MM.1S (cell line): ENCODE data around the gene PALM2AKAP2.

ENCODE experiments used
- DNase-seq: peaks from one replicate; pipeline ENCODE4 v3.0.0-alpha.2; 2015
- H2AFZ ChIP-seq: fragments of 300-600 bp; sonication (generic); 2 replicates; pipeline ENCODE4 v1.6.0; 2016; ENCODE audit warnings: antibody characterized with exemption, low read length
- H3F3A ChIP-seq: fragments of 300-600 bp; sonication (generic); 2 replicates; pipeline ENCODE4 v1.6.1; 2016; ENCODE audit warnings: mild to moderate bottlenecking, antibody characterized with exemption, low read length, moderate library complexity, mixed read lengths; ENCODE audit not compliant: insufficient read depth
- H3K27ac ChIP-seq: fragments of 300-600 bp; sonication (generic); 2 replicates; pipeline ENCODE4 v1.5.1; 2016; ENCODE audit warnings: mild to moderate bottlenecking, low read length
- H3K27me3 ChIP-seq: fragments of 300-600 bp; sonication (generic); replicated peaks from 2 replicates; pipeline ENCODE4 v1.6.0; 2016; ENCODE audit warnings: low read length; ENCODE audit not compliant: insufficient read depth
- H3K36me3 ChIP-seq: fragments of 300-600 bp; sonication (generic); replicated peaks from 2 replicates; pipeline ENCODE4 v1.6.1; 2016; ENCODE audit warnings: mild to moderate bottlenecking, low read length, mixed read lengths; ENCODE audit not compliant: insufficient read depth
- H3K4me1 ChIP-seq: fragments of 300-600 bp; sonication (generic); 2 replicates; pipeline ENCODE4 v1.6.1; 2016; ENCODE audit warnings: low read length, mixed read lengths
- H3K4me2 ChIP-seq: fragments of 300-600 bp; sonication (generic); 2 replicates; pipeline ENCODE4 v1.6.0; 2016; ENCODE audit warnings: low read depth, low read length
- H3K4me3 ChIP-seq: fragments of 300-600 bp; sonication (generic); 2 replicates; pipeline ENCODE4 v1.5.1; 2016; ENCODE audit warnings: low read length, mixed read lengths
- H3K79me2 ChIP-seq: fragments of 300-600 bp; sonication (generic); 2 replicates; pipeline ENCODE4 v1.6.1; 2016; ENCODE audit warnings: mixed run types, low read length, mixed read lengths
- H3K9ac ChIP-seq: fragments of 300-600 bp; sonication (generic); 2 replicates; pipeline ENCODE4 v1.6.1; 2016; ENCODE audit warnings: low read length, mixed read lengths
- H3K9me2 ChIP-seq: fragments of 300-600 bp; sonication (generic); replicated peaks from 2 replicates; pipeline ENCODE4 v1.6.1; 2016; ENCODE audit warnings: mild to moderate bottlenecking, low read length, mixed read lengths; ENCODE audit not compliant: insufficient read depth
- H3K9me3 ChIP-seq: fragments of 300-600 bp; sonication (generic); replicated peaks from 2 replicates; pipeline ENCODE4 v1.6.1; 2016; ENCODE audit warnings: mild to moderate bottlenecking, low read length, mixed read lengths; ENCODE audit not compliant: insufficient read depth
- H4K20me1 ChIP-seq: fragments of 300-600 bp; sonication (generic); 2 replicates; pipeline ENCODE4 v1.6.1; 2016; ENCODE audit warnings: mild to moderate bottlenecking, low read length, moderate library complexity, mixed read lengths; ENCODE audit not compliant: insufficient read depth
- EZH2 ChIP-seq: fragments of 300-600 bp; sonication (generic); optimal IDR thresholded peaks from 2 replicates; pipeline ENCODE3; 2017; ENCODE audit warnings: low read depth, mild to moderate bottlenecking, antibody characterized with exemption, low read length, mixed read lengths
- EZH2phosphoT487 ChIP-seq: fragments of 300-600 bp; sonication (generic); IDR thresholded peaks from 2 replicates; pipeline ENCODE4 v1.6.1; 2018; ENCODE audit warnings: antibody characterized with exemption, low read length
- TF ChIP-seq, protein P1 (sequence below): fragments of 300-600 bp; sonication (generic); IDR thresholded peaks from 2 replicates; pipeline ENCODE4 v1.5.1; 2016; ENCODE audit warnings: antibody characterized with exemption, low read length, mixed read lengths

Gene PALM2AKAP2

DNA sequence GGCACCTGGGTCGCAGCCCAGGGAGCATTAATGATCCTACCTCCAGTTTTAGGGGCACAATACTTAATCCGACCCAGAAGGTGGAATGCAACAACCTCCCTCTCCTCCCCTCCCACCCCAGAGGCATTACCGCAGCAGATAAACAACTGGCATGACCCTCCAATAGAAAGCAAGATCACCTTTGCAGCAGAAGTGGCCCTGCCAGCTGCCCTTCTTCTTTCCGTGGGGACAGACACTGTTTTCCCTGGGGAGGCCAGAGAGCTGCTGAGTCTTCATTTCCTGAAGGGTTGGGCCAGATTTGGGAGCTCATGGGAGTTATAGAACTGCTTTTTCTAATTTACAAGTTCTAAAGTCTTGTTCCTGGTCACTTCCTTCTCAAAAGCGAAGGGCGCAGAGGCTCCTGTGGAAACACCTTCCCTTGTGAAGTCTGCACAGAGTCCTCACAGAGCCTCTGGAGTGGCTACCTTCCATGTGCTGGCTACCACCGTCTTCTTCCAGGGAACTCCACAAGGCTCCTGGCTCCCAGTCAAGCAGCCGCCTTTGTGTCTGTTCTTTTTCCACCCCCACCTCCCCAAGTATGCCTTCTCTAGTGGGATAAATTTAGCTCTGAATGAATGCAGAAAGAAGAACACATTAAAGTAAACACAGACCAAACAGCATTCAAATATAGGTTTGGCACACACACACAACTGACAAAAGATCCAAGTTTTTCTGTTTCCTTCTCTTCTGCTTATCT is 8.0 kb upstream of the PALM2AKAP2 start:
- Histone ChIP-seq H3K27ac (no peak overlapping the region), H3K36me3 (no peaks in the 10 kb centered on the region), H3K9me2 (no peaks in the 10 kb centered on the region), H4K20me1 (no peaks in the 10 kb centered on the region), H3K4me2 (no peak overlapping the region), H2AFZ (no peak overlapping the region), H3K9me3 (no peaks in the 10 kb centered on the region), H3K9ac (no peak overlapping the region), H3K4me1 (no peaks in the 10 kb centered on the region), H3K79me2 (no peaks in the 10 kb centered on the region), H3F3A (no peaks in the 10 kb centered on the region), H3K4me3 (no peak overlapping the region), H3K27me3 (no peaks in the 10 kb centered on the region)
- no peak for DNase-seq
- TF ChIP-seq EZH2phosphoT487 (no peak), EZH2 (no peak)
- TF ChIP-seq, protein P1, sequence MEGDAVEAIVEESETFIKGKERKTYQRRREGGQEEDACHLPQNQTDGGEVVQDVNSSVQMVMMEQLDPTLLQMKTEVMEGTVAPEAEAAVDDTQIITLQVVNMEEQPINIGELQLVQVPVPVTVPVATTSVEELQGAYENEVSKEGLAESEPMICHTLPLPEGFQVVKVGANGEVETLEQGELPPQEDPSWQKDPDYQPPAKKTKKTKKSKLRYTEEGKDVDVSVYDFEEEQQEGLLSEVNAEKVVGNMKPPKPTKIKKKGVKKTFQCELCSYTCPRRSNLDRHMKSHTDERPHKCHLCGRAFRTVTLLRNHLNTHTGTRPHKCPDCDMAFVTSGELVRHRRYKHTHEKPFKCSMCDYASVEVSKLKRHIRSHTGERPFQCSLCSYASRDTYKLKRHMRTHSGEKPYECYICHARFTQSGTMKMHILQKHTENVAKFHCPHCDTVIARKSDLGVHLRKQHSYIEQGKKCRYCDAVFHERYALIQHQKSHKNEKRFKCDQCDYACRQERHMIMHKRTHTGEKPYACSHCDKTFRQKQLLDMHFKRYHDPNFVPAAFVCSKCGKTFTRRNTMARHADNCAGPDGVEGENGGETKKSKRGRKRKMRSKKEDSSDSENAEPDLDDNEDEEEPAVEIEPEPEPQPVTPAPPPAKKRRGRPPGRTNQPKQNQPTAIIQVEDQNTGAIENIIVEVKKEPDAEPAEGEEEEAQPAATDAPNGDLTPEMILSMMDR: no peak

DNA sequence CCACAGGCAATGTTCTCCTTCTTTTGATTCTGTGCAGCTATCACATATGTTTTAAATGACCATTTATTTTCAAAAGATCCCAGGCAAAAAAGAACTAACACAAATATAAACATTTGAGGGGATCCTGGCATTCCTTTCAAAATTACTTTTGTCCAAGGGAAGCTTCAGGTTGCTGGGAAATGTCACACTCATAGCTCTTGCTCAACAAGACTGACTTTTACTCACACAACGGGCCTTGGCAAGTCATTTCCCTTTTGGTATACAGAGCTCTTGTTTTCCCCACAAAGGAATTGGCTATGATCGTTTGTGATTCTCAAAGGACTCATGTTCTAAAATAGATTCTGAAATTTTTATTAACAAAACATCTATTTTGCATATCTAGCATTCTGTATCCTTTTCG is 4.5 kb upstream of the PALM2AKAP2 start:
- Histone ChIP-seq H3K4me2 (no peak overlapping the region), H4K20me1 (no peaks in the 10 kb centered on the region), H3F3A (no peaks in the 10 kb centered on the region), H3K27ac (no peak overlapping the region), H3K9me2 (no peaks in the 10 kb centered on the region), H3K4me3 (no peak overlapping the region), H3K27me3 (no peaks in the 10 kb centered on the region), H3K9me3 (no peaks in the 10 kb centered on the region), H3K4me1 (no peaks in the 10 kb centered on the region), H2AFZ (no peak overlapping the region), H3K9ac (no peak overlapping the region), H3K79me2 (no peaks in the 10 kb centered on the region), H3K36me3 (no peaks in the 10 kb centered on the region)
- DNase-seq: no peak
- no peak for TF ChIP-seq EZH2
- TF ChIP-seq, protein P1: no peak
- no peak for TF ChIP-seq EZH2phosphoT487

DNA sequence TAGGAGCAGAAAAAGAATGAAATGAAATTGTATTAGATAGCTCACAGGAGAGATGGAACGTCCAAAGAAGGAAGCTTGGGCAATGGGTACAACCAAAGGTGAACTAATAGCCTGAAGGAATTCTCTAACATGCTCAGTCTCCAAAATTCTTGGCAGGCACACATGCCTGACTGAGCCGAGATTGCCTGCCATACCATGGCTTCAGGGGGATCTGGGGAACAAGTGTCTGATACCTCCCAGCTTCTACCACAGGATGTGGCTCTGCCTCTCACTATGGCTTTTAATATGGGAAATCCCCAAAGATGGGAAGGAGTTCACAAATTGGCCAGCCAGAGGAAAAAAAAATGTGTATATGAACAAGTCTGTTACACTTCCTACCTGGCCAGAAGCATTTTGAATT is 3.6 kb upstream of the PALM2AKAP2 start:
- H3F3A ChIP-seq: no peaks in the 10 kb centered on the region

More for the DNA sequence above, 3.6 kb upstream of the PALM2AKAP2 start:
- no peak overlapping the region for H3K4me2 ChIP-seq
- no peaks in the 10 kb centered on the region for H3K4me1 ChIP-seq
- H3K27me3 ChIP-seq: no peaks in the 10 kb centered on the region; the same call in 1 of the 2 replicates
- no peaks in the 10 kb centered on the region for H4K20me1 ChIP-seq
- no peaks in the 10 kb centered on the region for H3K9me3 ChIP-seq
- H3K79me2 ChIP-seq: no peaks in the 10 kb centered on the region
- no peak overlapping the region for H3K9ac ChIP-seq
- H3K27ac ChIP-seq: no peak overlapping the region
- no peak overlapping the region for H2AFZ ChIP-seq
- DNase-seq: no peak
- TF ChIP-seq EZH2phosphoT487: no peak
- no peak for TF ChIP-seq EZH2
- TF ChIP-seq, protein P1: no peak
- H3K36me3 ChIP-seq: no peaks in the 10 kb centered on the region
- no peaks in the 10 kb centered on the region for H3K9me2 ChIP-seq
- no peak overlapping the region for H3K4me3 ChIP-seq
